Ovary (tissue), 9 donors: ENCODE measurements around the gene NR2F1. TPM values are rescaled to one million over a fixed set of nuclear protein-coding genes. Genes with fewer than 3 reads are reported as not detected.

Experiments used
- DNase-seq, 5 donors: peaks; one replicate each; pipeline ENCODE4 v3.0.0-alpha.2; 2019 to 2020
- H3K27ac ChIP-seq, 2 donors: fragments of 200-600 bp; one replicate each; pipeline versions ENCODE4 v1.5.1 to v1.8.0; 2019 to 2022
- H3K27me3 ChIP-seq: fragments of 200-600 bp; one replicate; pipeline ENCODE4 v1.8.0; 2022
- H3K36me3 ChIP-seq: fragments of 200-600 bp; sonication (generic); one replicate; pipeline ENCODE4 v1.5.1; 2019
- H3K4me1 ChIP-seq: one replicate; pipeline ENCODE4 v1.8.1; 2013; ENCODE audit warnings: mild to moderate bottlenecking, moderate library complexity; ENCODE audit not compliant: insufficient read depth
- H3K4me3 ChIP-seq: fragments of 200-600 bp; sonication (generic); one replicate; pipeline ENCODE4 v1.5.1; 2017
- H3K9me3 ChIP-seq, 2 donors: fragments of 200-600 bp in 1 of 2; sonication (generic) in 1 of 2; one replicate each; pipeline versions ENCODE4 v1.5.1 to v1.8.1; 2013 to 2019; ENCODE audit warnings: mild to moderate bottlenecking in 1 of 2, moderate library complexity in 1 of 2
- CTCF ChIP-seq, 3 donors: fragments of 450-650 bp in 2 of 3; fragments of 200-600 bp in 1 of 3; IDR thresholded peaks; one replicate each; pipeline versions ENCODE4 v1.5.1 to v1.8.0; 2016 to 2022; ENCODE audit warnings: antibody characterized with exemption in 3 of 3, mild to moderate bottlenecking in 1 of 3
- EP300 ChIP-seq: sonication (generic); formaldehyde crosslinking; IDR thresholded peaks from one replicate; pipeline ENCODE4 v1.6.1; 2017; ENCODE audit warnings: antibody characterized with exemption
- POLR2A ChIP-seq: fragments of 450-650 bp; IDR thresholded peaks from one replicate; pipeline ENCODE4 v1.6.1; 2017; ENCODE audit warnings: antibody characterized with exemption, mild to moderate bottlenecking, moderate library complexity
- WGBS, 3 donors: extraction: QIAGEN DNeasy Blood & Tissue Kit in 1 of 3; methylation state at CpG; one replicate each; pipeline versions ENCODE4 v1.1.5 to v1.1.7; 2013 to 2017; 5-methylcytosine and 5-hydroxymethylcytosine counted together
- intact Hi-C, 4 donors: fragments of 100-400 bp; cut with DNase I; formaldehyde crosslinking; loops; one replicate each; pipeline versions ENCODE4 v1.11.0 to v1.15.1; 2022 to 2023
- polyA plus RNA-seq, 2 donors: library from polyadenylated mRNA; stranded (reverse); fragments of 200-250 nt in 1 of 2; fragments of 350-450 nt in 1 of 2; fragmentation: Illumina TruSeq in 1 of 2; extraction: RNeasy Lipid Tissue Mini Kit (QIAGEN cat#74804) in 1 of 2; gene quantifications; one replicate each; pipeline ENCODE4 v1.2.3, GENCODE V29; 2013 to 2014
- total RNA-seq, 7 donors: library from RNA; depleted of rRNA in 2 of 7; stranded (reverse); fragments of >200 nt in 2 of 7; fragmentation: NEBNext Ultra II Directional in 3 of 7; extraction: Animal tissue kit (Norgen Biotek cat#: 25700) in 3 of 7; gene quantifications; one replicate each; pipeline versions ENCODE4 v1.1.0 to v1.2.4, GENCODE V29; 2016 to 2023
- donor health status: DM: no; HTN: no; CAD: no; lungs with moderate emphysema.
- donor health status: DM: no; HTN: no; CAD: no.
- donor health status: Bipolar disorder and iron deficiency.
- donor health status: DM: yes; HTN: yes; CAD: no.
- donor health status: DM: no; HTN: no; CAD: no.
- donor health status: DM: yes; HTN: yes; CAD: no.

Gene NR2F1
- total and polyA plus RNA-seq, 9 donors: 47.6 to 179 (median 71.5) TPM

DNA sequence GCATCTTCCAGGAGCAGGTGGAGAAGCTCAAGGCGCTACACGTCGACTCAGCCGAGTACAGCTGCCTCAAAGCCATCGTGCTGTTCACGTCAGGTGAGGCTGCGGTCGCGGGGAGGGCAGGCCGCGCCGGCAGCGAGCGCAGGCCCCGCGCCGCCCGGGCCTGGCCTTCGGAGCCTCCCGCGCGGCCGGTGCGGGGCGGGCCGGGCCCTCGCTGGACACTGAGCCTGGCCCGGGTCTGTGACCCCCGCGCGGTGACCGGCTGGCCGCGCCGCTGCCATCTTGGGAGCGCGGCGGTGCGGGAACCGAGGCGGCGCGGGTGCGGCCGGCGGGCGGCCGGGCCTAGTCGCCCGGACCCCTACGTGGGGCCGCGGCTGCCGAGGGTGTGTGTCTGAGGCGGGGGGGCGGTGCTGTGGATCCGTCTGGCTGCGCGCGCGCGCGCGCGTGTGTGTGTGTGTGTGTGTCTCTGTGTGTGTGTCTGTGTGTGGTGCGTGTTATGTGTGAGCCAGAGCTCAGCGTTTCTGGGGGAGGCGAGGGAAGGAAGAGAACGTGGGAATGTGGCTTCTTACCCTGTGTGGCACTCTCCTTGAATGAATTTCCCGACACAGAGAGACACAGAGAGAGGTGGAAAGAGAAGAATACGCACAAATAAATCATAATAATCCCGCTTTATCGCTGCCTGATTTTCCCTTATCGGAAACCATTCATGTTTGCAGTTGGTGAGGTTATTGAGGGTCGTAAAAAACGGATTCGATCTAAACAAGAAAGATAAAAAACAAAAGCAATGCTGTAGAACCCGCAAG is 5.5 kb downstream of the NR2F1 start:
- WGBS, 3 donors: 51 to 65% (median 58%) methylated on average over 60 to 78 of the region's 78 CpGs
- H3K9me3 ChIP-seq: no peaks in the 10 kb centered on the region

GRCh38 chr5:93589152-93589828 is 6.3 kb downstream of the NR2F1 start:
- Histone ChIP-seq H3K4me3 (no peak overlapping the region), H3K27ac (no peak overlapping the region), H3K27me3 (no peaks in the 10 kb centered on the region), H3K9me3 (no peaks in the 10 kb centered on the region), H3K36me3 (no peaks in the 10 kb centered on the region), H3K4me1 (peaks cover 11% of the 10 kb centered on the region)
- WGBS, 3 donors: 60 to 66% (median 61%) methylated on average over 6 of the region's 6 CpGs
- intact Hi-C loops: loop anchor here in 3 of 4 donors (5.0 to 10.0 kb wide), 4 partner anchors 206 to 674 kb away; no protein-coding TSS in a partner anchor
- no peak for DNase-seq
- no peak for TF ChIP-seq POLR2A
- TF ChIP-seq EP300: no peak
- no peak for TF ChIP-seq CTCF (IDR thresholded peaks at IDR 0.05)

More for the DNA sequence above, 5.5 kb downstream of the NR2F1 start:
- TF ChIP-seq CTCF (IDR thresholded peaks at IDR 0.05): no peak
- TF ChIP-seq EP300: no peak
- no peak for TF ChIP-seq POLR2A
- Histone ChIP-seq H3K4me1 (peaks cover 11% of the 10 kb centered on the region), H3K27me3 (no peaks in the 10 kb centered on the region), H3K36me3 (no peaks in the 10 kb centered on the region), H3K27ac (no peak overlapping the region), H3K4me3 (no peak overlapping the region)
- intact Hi-C loops: loop anchor here in 3 of 4 donors (5.0 to 10.0 kb wide), 4 partner anchors 206 to 674 kb away; no protein-coding TSS in a partner anchor
- DNase-seq: peak in 1 of 5 donors; percentile 53

GRCh38 chr5:93589829-93590215 is 6.8 kb downstream of the NR2F1 start:
- no peaks in the 10 kb centered on the region for H3K36me3 ChIP-seq
- no peak for DNase-seq
- no peak overlapping the region for H3K4me3 ChIP-seq
- H3K27ac ChIP-seq: no peak overlapping the region
- peaks cover 11% of the 10 kb centered on the region for H3K4me1 ChIP-seq
- H3K27me3 ChIP-seq: no peaks in the 10 kb centered on the region
- intact Hi-C loops: loop anchor here in 3 of 4 donors (5.0 to 10.0 kb wide), 4 partner anchors 205 to 675 kb away; no protein-coding TSS in a partner anchor
- no peaks in the 10 kb centered on the region for H3K9me3 ChIP-seq
- TF ChIP-seq POLR2A (no peak), EP300 (no peak), CTCF (IDR thresholded peaks at IDR 0.05) (no peak)
- 13 to 25% (median 21%) methylated on average over 2 of the region's 2 CpGs for WGBS, 3 donors

- H3K4me3 ChIP-seq: no peak overlapping the region
- intact Hi-C loops: loop anchor here in 1 of 4 donors (10.0 kb wide), 1 partner anchor 204 kb away; no protein-coding TSS in a partner anchor
- H3K4me1 ChIP-seq: peaks cover 11% of the 10 kb centered on the region
- TF ChIP-seq POLR2A (no peak), EP300 (no peak), CTCF (IDR thresholded peaks at IDR 0.05) (no peak)
- H3K36me3 ChIP-seq: no peaks in the 10 kb centered on the region
- no peak overlapping the region for H3K27ac ChIP-seq
- DNase-seq: no peak
- no peaks in the 10 kb centered on the region for H3K27me3 ChIP-seq
- WGBS, 3 donors: 47 to 52% (median 48%) methylated on average over 3 of the region's 3 CpGs
- no peaks in the 10 kb centered on the region for H3K9me3 ChIP-seq
Observed at GRCh38 chr5:93590493-93590892, 7.5 kb downstream of the NR2F1 start.
